HG02642 (cell line): Measurements from ENCODE around the gene CALHM1.
"Not testable (repeated sequence)": the region's sequence is repeated elsewhere in the genome, so short reads cannot be mapped to it uniquely, and the experiment has no call there.

Experiments used
- ATAC-seq: cut with Tn5 transposase; IDR thresholded peaks from one replicate; pipeline ENCODE4 v1.9.1; 2021; ENCODE audit warnings: mild to moderate bottlenecking; ENCODE audit not compliant: unreplicated experiment, poor library complexity

Gene CALHM1, protein sequence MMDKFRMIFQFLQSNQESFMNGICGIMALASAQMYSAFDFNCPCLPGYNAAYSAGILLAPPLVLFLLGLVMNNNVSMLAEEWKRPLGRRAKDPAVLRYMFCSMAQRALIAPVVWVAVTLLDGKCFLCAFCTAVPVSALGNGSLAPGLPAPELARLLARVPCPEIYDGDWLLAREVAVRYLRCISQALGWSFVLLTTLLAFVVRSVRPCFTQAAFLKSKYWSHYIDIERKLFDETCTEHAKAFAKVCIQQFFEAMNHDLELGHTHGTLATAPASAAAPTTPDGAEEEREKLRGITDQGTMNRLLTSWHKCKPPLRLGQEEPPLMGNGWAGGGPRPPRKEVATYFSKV

DNA sequence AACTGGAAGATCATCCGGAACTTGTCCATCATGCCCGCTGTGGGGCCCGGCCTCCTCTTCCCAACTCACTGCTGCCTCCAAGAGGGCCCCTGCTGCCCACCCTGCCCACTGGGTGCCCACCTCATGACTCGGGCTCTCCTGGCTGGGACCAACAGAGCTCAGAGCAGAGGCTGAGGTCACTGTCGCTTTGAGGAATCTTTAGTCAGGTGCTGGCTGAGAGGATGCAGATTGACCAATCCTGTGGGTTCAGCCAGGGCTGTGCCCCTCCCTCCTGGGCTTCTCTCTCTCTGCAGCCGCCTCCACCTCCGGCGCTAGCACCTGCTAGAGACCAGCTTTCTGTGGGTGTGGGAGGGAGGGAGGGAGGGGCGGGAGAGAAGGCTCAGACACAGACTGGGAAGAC is at the start of gene CALHM1:
CALHM1 (minus strand) TSS at position 181 of the 400 bp plus-strand sequence; CDS start at position 32, 149 bp downstream.
- ATAC-seq = peak; percentile 67

DNA sequence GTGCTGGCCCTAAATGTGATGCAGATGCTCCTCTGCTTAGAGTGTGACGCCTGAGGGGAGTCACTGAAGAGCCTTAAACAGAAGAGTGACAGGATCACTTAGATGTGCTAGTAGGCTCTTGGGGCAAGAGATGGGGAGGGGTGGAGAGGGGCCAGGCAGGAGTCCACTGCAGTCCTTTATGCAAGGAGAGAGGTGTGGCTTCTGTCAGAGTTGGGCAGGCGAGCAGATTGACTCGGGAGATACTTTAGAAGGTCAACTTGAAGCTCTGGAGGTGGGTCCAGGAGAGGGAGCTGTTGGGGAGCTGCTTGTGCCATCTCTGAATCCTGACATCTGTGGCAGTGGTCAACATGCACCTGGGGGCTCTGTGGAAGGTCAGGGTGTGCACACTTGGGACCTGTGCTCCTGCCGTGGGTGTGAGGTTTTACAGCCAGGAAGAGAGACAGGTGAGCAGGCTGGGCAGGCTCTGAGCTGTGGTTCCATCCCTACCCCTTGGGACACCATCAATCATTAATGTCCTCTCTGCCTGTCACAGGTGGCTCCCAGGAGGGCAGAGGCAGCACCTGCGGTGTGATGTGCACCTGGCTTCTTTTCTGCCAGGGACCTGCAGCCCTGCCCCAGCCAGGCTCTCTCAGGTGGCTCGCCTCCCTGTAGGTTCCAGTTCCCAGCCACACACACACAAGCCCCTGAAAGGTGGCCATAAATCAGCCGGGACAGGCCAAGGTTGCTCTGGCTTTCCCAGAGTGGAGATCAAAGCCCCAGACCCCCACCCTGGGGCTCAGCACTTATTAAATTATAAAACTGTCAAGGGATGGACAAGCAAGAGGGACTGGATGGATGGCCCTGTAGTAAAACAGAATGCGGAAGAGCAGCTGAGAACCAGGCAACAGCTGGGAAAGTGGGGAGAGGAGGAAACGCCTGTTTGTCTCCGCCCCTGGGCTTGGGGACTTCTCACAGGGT is 48.8 kb upstream of the CALHM1 start:
- no peak for ATAC-seq

DNA sequence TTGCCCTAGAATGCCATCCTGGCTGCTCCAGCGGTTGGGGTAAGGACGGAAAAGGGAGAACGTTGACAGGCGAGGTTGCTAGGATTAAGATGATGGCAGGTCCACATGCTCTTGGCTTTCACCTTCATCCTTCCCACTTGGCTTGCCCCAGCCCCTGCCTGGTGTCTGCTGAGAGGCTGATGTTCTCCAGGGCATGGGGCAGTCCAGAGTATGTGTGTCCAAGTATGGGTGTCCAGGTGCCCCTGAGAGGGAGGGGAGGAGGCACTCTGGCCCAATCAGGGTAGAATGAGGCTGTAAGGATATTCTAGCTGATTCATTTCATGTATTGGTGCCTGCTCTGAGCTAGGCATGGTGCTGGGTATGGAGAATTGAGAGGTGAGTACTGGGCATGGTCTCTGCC is 47.4 kb upstream of the CALHM1 start:
- no peak for ATAC-seq

DNA sequence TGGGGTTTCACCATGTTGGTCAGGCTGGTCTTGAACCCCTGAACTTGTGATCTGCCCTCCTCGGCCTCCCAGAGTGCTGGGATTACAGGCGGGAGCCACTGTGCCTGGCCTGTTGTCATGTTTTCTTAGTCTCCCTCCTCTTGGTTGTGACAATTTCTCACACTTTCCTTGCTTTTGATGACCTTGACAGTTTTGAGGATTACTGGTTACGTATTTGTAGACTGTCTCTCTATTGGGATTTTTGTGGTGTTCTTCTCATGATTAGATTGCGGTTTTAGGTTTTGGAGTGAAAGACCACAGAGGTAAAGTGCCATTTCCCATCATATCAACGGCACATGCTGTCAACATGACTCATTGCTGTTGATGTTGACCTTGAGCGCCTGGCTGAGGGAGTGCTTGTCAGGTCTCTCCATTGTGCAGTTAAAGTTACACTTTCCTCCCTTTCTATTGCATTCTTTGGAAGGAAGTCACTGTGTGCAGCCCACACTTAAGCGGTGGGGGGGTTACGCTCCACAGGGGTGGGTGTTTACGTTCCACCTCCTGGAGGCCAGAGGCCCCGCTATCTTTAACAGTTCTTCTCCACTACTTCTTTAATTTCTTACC is 45.6 kb upstream of the CALHM1 start:
- ATAC-seq = no peak

DNA sequence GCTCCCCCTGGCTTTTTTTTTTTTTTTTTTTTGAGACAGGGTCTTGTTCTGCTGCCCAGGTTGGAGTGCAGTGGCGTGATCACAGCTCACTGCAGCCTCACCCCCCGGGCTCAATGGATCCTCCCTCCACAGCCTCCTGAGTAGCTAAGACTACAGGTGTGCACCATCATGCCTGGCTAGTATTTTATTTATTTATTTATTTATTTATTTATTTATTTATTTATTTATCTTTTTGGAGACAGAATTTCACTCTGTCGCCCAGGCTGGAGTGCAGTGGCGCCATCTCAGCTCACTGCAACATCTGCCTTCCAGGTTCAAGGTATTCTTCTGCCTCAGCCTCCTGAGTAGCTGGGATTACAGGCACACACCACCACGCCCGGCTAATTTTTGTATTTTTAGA is 45.1 kb upstream of the CALHM1 start:
- not testable (repeated sequence) for ATAC-seq

DNA sequence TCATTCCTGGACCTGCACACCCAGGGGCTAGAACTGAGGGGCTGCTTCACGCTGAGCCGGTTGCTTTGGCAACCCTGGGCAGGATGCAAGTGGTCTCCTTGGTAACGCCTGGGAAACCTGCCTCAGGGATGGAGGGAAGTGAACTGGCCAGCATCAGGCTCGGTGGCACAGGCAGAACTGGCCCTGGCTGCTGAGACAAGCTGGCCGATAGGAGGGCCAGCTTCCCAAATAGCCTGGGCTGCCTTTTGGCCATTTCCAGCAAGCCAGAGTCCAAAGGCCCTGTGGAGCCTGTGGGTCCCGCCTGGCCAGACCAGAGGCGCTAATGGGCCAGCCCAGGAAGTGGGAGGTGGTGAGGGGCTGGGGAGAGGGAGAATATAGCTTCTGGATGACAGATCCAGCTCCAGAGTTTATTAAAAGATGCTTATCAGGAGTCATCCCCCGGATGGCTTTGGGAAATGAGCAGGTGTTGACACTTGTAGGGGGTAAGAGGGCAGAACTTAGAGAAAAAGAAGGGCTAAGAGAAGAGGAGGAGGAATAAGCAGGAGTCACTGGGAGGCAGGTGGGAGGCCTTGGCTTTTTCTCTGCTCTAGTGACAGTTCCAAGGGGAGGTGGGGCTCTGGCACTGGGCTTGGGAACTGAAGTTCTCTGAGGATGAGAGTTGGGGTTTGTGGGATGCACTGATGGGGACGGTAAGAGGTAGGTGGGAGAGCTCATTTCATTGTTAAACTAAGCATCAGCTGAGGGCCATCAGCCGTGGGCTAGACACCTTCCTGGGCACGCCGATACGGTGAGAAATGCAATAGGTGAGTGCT is 44.4 kb upstream of the CALHM1 start:
- no peak for ATAC-seq

DNA sequence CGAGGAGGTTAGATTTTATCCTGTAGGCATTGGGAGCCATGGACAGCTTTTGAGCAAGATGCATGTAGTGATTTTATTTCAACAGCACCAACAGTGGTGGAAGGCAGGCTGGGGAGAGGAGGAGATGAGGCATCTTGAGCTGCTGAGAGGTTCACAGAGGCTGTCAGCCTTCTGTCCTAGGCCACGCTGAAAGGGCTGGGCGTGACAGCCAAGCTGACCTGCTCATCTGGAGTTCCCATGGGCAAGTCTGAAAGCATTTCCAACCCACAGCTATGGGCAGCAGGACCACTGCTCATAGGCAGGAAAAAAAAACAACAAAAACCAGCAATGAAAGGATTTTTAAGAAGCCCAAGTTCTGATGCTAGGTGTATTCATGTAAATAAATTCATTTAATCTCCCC is 42.5 kb upstream of the CALHM1 start:
- ATAC-seq = no peak

DNA sequence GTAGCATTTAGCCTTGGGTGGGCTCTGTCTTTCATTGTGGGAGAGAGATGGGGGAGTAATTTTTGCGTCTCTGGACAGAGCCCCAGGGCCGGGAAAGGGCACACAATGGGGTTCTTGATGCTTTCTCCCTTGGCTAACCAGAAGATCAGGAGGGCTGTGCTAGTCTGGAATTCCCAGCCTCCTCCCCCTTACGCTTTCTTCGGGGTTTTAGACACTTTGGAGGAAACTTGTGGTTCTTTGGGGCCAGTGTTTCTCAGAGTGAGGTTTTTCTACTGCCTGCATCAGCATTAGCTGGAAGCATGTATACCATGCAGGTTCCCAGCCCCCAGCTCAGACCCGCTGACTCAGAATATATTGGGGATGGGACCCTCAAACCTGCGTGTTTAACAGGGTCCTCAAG is 41.8 kb upstream of the CALHM1 start:
- ATAC-seq = no peak

DNA sequence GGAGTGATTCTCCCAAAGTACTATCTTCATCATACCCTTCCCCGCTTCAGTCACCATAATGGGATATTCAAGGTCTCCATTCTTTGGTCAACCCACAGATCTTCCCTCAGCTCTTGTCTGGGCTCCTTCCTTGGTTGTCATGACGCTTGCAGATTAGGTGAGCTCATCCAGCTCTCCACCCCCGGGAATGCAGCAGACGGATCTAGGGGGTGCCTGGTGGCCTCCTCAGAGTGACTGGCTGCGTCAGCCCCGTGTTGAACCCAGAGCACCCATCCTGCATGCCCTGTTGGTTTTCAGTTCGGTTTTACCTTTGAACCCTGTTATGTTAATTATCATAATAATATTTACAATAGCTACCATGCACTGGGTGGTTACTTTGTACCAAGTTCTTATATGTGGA is 41.2 kb upstream of the CALHM1 start:
- no peak for ATAC-seq

DNA sequence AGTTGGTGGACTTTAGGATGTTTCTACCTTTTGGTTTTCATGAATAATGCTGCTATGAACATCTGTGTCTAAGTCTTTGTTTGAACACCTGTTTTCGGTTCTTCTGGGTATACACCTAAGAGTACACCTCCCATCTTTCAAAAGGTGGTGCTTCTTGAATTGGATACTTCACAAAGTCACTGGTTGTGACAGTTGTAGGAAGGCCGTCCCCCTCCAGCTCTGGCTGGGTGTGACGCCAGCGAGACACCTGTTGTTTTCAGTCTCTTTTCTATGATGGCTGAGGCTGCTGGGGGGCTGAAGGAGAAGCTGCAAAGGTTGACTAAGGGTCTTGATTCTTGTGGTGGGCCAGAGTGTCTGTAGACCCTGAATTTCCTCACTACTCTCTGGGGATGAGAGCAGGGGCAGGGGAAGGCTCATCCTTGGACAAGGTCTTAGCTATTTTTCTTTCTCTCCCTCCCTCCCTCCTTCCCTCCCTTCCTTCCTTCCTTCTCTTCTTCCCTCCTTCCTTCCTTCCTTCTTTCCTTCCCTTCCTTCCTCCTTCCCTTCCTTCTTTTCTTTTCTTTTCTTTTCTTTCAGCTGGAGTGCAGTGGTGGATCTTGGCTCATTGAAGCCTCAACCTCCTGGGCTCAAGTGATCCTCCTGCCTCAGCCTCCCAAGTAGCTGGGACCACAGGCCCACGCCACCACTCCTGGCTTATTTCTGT is 40.4 kb upstream of the CALHM1 start:
- no peak for ATAC-seq

DNA sequence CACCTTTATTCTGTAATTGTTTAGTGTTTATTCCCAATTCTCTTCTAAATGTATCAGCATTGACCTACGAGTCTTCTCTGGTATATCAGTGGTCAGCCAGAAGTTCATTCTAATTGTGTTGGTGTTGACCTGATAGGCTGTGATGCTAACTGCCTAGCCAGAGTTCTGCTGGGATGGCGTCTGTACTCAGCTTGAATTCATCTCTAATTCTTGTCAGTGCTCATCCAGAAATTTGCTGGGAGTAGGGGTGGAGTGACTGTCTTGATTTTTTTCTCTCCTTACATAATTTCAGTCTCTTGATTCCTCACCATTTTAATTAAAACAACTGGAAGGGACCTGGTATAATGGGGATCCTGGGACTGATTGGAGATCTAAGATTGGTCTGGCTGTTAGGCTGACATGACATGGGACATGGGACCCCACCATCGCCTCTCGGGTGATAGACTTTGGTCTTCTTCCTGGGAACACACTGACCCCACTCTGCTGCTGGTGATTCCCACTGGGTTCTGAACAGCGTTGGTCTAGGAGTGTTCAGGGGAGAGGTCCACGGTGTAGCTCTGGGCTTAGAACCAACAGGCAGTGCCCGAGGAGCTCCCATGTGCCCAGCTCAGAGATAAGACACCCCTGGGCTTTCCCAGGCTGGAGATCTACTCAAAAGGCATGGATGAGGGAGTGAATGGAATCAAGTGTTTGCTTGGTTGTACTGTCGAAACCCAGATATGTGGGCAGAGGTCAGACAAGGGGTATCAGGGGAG is 38.6 kb upstream of the CALHM1 start:
- no peak for ATAC-seq

DNA sequence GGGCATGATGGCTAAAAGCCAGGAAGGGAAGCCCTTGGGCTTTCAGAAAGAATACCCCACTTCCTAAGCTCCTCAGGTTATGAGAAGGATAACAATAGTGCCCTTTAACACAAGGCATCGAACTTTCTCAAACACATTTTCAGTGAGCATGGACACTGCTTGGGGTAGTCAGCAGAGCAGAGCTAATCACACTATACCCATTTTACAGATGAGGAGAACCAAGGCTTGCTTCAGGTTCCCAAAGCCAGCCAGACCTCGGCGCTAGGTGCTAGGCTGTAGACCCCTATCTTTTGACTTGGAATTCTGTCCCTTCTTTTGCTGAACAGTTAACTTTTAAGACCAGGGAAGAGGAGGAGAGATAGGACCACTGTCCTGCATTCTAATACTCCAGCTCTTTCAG is 36.6 kb upstream of the CALHM1 start:
- ATAC-seq = no peak

DNA sequence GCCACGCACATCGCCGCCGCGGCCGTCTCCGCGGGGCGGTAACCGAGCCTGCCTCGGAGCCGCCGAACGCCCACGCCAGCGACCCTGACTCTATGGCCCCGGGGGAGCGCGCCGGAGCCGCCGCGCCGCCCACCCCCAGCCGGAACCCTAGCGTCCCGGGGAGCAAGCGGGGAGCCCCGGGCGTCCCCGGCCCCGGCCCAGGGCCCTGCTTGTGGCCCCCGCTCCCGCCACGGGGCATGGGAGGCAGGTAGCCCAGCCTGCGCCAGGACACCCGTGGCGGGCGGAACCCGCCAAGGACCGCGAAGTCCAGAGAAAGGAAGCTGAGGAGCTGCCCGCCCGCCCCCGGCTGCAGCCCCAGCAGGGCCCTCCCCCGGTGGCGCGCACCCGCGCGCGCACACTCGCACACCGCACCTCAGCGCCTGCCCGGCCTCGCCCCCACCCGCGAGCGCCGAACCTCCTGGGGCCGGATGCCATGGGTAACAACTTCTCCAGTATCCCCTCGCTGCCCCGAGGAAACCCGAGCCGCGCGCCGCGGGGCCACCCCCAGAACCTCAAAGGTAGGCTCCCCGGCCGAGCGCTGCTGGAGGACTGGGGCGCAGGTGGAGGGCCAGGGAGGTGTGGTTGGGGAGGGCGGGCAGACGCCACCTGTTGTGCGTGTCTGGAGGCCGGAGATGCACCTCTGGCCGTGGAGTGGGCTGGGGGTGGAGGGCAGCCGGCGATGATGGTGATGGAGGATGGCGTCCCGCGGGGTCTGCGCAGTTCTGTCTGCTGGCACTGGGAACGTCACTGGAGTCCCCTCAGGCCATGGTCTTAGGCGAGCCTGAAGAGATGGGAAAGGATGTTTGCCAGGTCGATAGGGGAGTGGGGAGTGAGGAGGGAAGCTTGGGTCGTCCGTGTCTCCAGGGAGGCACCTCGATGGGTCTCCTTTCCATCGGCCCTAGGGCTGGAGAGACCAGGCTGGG is 35.5 kb upstream of the CALHM1 start:
- no peak for ATAC-seq

DNA sequence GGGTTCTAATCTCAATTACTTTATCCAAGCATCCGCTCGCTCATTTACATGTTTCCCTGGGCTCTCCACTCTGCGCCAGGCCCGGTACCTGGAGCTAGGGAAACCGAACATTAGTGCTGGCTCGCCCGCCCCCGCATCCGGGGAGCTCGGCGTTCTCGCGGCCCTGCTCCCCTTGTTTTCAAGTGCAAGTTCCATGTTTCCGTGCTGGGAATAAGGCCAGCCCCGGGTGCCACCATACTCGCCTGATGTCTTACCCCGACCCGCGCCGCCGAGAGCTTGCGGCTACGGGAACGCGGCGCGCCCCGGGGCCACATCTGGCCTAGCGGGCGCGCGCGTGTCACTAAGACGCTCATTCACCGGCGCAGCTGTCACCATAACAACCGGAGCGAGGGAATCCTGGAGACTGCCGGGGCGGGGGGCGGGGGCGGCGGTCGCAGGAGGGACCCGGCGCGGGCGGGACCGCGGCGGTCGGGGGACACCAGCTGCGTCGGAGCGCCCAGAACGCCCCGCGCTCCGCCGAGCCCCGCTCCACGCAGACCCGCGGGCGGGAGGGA is 34.7 kb upstream of the CALHM1 start, which contains the start of gene NEURL1:
NEURL1 (plus strand) TSS at position 344 of the 554 bp plus-strand sequence. CDS start 683 bp downstream, outside the sequence.
- ATAC-seq = no peak

DNA sequence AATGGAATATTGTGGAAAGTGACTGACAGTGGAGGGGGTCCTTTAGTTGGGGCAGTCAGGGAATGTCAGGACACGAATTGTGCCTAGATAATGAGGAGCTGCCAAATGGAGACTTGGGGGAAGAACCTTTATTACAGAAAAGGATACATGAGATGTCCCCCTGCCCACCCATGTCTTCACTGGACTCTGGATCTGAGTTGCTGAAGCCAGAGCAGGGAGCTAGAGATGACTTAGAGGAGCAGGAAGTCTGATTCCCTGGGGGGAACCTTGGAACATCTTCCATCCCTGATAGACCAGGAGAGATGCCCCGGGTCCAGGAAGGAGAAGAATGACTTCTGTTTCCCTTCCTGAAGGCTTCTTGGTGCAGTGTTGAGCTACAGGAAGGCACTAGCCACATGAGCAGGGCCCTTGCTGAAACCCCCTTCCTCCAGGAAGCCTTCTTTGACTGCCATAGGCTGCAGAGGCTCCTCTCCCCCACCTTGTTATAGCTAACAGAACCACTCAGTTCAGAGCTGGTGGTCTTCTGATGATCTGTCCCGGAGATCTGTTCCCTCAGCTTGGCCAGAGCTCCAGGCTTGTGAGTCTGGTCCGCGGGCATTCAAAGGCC is 34.1 kb upstream of the CALHM1 start:
- ATAC-seq = no peak

DNA sequence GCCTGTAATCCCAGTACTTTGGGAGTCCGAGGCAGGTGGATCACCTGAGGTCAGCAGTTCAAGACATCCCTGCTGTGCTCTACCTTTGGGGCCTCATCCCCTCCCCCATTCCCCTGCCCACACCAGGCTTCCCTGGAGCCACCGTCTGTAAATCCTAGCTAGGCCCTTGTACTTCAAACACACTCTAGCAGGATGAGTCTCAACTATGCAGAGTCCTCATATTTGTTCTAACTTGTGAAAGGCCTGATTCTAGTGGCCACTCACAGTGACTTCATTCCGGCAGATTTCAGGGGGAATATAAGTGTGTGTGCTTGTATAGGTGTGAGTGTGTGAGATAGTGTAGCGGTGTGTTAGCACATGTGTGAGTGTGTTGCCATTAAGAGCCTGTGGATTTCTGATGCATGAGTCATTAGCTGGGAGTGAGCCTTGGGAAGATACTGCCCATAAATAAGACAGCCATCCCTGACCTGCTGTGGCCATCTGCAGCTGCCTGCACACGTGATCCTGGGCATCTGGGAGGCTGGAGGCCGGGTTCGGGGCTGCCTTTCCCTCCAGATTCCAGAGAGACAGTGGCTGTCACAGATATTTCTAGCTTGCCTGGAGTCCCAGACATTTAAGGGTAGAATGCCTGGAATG is 33.1 kb upstream of the CALHM1 start:
- no peak for ATAC-seq

DNA sequence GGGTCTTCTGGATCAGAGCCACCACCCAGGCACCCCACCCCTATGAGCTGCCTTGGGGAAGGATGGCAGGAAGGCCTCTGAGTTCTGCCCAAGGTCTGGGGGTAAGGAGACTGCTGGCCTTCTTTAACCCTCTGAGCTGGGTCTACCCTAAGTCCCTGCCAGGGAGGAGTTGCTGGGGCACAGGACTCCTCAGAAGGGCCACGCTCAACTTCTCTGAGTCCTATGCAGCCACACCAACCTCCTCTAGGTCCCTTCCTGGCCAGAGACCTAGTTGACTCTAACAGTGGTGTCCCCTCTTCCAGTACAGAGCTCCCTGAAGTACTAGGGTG is 32.2 kb upstream of the CALHM1 start:
- peak; percentile 18 for ATAC-seq
